HG03196 (cell line): ENCODE data around the gene TPT1.
"Not testable (repeated sequence)": the region's sequence is repeated elsewhere in the genome, so short reads cannot be mapped to it uniquely, and the experiment has no call there.

Experiments used
- ATAC-seq: cut with Tn5 transposase; IDR thresholded peaks from one replicate; pipeline ENCODE4 v1.9.1; 2021; ENCODE audit not compliant: unreplicated experiment

The TPT1 gene

GRCh38 chr13:45303866-45304265, 37.1 kb downstream of the TPT1 start:
- no peak for ATAC-seq

- no peak for ATAC-seq
Measured at GRCh38 chr13:45303026-45303425, 38.0 kb downstream of the TPT1 start.

- ATAC-seq, result no peak
Measured at GRCh38 chr13:45302507-45302906, 38.5 kb downstream of the TPT1 start.

- ATAC-seq, result no peak
Measured at GRCh38 chr13:45301263-45301662, 39.7 kb downstream of the TPT1 start.

- ATAC-seq, result no peak
Measured at GRCh38 chr13:45300190-45300985, 40.6 kb downstream of the TPT1 start.

GRCh38 chr13:45299194-45299593, 41.8 kb downstream of the TPT1 start:
- no peak for ATAC-seq

GRCh38 chr13:45298550-45298949, 42.4 kb downstream of the TPT1 start:
- not testable (repeated sequence) for ATAC-seq

GRCh38 chr13:45298206-45298505, 42.8 kb downstream of the TPT1 start:
- ATAC-seq, result no peak

GRCh38 chr13:45297456-45298205, 43.4 kb downstream of the TPT1 start:
- ATAC-seq, result no peak

- no peak for ATAC-seq
Measured at GRCh38 chr13:45296259-45296658, 44.7 kb downstream of the TPT1 start.

- no peak for ATAC-seq
Measured at GRCh38 chr13:45295536-45295935, 45.4 kb downstream of the TPT1 start.

GRCh38 chr13:45292176-45292575, 48.8 kb downstream of the TPT1 start:
- no peak for ATAC-seq

GRCh38 chr13:45289936-45290563, 50.9 kb downstream of the TPT1 start:
- no peak for ATAC-seq
